K562 (cell line): ENCODE measurements around the gene SLC12A4. TPM values are rescaled to one million over a fixed set of nuclear protein-coding genes. Genes with fewer than 3 reads are reported as not detected.

ENCODE experiments used
- ATAC-seq: fragments of 200-7000 bp; cut with Tn5 transposase; 3 replicates; pipeline ENCODE4 v1.9.1; 2020; ENCODE audit warnings: moderate library complexity
- BruUV-seq: library from RNA; stranded (reverse); fragments of 400-500 nt; replicated peaks from 2 replicates; lab custom pipeline; 2021; lab: Mats Ljungman, UMichigan
- CTCF ChIA-PET: fragments of 300-600 bp; formaldehyde crosslinking; extraction: SDS; loops from one replicate; lab custom pipeline; 2021; ENCODE audit warnings: low intra/inter-chr PET ratio; lab: Yijun Ruan, JAX
- POLR2A ChIA-PET: fragments of 300-600, 350-650 bp; sonication (Branson Sonifier 250); formaldehyde crosslinking; extraction: SDS; loops from one replicate; lab custom pipeline; 2021; ENCODE audit warnings: antibody characterized with exemption, inconsistent platforms; lab: Yijun Ruan, JAX
- DNase-seq, 4 experiments: peaks; one replicate each; pipeline versions ENCODE4 v3.0.0 to v3.0.0-alpha.2; 2011 to 2018; ENCODE audit warnings: low spot score in 3 of 4, mixed read lengths in 3 of 4; ENCODE audit errors: extremely low read depth in 1 of 4
- FAIRE-seq: peaks from 2 replicates; lab custom pipeline; 2011; peaks lifted over from hg19 to GRCh38; lab: Jason Lieb, UNC
- H2AFZ ChIP-seq: 2 replicates; pipeline ENCODE4 v1.6.0; 2011; ENCODE audit warnings: low read depth, low read length, control low read depth, inconsistent platforms
- H3K27ac ChIP-seq: fragments of 200-600 bp; 3 replicates; pipeline ENCODE4 v1.8.0; 2011; ENCODE audit warnings: low read depth, mild to moderate bottlenecking, control low read depth, inconsistent platforms, low read length, moderate library complexity, mixed read lengths; ENCODE audit errors: extremely low read depth
- H3K27me3 ChIP-seq, 2 experiments: fragments of 300-600 bp in 1 of 2; 2 replicates in 1 of 2; 3 replicates in 1 of 2; pipeline versions ENCODE4 v1.6.0 to v1.8.0; 2011; ENCODE audit warnings: inconsistent platforms in 2 of 2, low read length in 2 of 2, mild to moderate bottlenecking in 1 of 2, mixed read lengths in 1 of 2, moderate library complexity in 1 of 2; ENCODE audit not compliant: control insufficient read depth in 2 of 2, insufficient read depth in 2 of 2
- H3K36me3 ChIP-seq: fragments of 300-600 bp; 3 replicates; pipeline ENCODE4 v1.8.0; 2011; ENCODE audit warnings: mild to moderate bottlenecking, low read length, inconsistent platforms; ENCODE audit not compliant: control insufficient read depth, insufficient read depth
- H3K4me1 ChIP-seq, 2 experiments: fragments of 200-600 bp in 1 of 2; replicated peaks in 1 of 2; 2 replicates in 1 of 2; 3 replicates in 1 of 2; pipeline versions ENCODE4 v1.5.1 to v1.8.0; 2011; ENCODE audit warnings: inconsistent platforms in 2 of 2, low read length in 2 of 2, mild to moderate bottlenecking in 1 of 2, mixed read lengths in 1 of 2, moderate library complexity in 1 of 2; ENCODE audit not compliant: control insufficient read depth in 2 of 2, insufficient read depth in 2 of 2
- H3K4me2 ChIP-seq: 2 replicates; pipeline ENCODE4 v1.6.1; 2011; ENCODE audit warnings: low read length, control low read depth, inconsistent platforms, mixed read lengths; ENCODE audit not compliant: insufficient read depth
- H3K4me3 ChIP-seq: fragments of 200-600 bp; sonication (generic), shearing (Covaris generic); 2 replicates; pipeline ENCODE4 v1.5.1; 2016; ENCODE audit warnings: control low read depth, inconsistent platforms
- H3K79me2 ChIP-seq: fragments of 200-600 bp; 3 replicates; pipeline ENCODE4 v1.8.0; 2011; ENCODE audit warnings: low read length, inconsistent platforms; ENCODE audit not compliant: control insufficient read depth, insufficient read depth
- H3K9ac ChIP-seq, 2 experiments: 2 replicates each; pipeline versions ENCODE4 v1.6.0 to v1.6.1; 2011; ENCODE audit warnings: low read depth in 2 of 2, low read length in 2 of 2, control low read depth in 1 of 2, inconsistent platforms in 1 of 2, mild to moderate bottlenecking in 1 of 2, mixed read lengths in 1 of 2; ENCODE audit not compliant: insufficient read depth in 1 of 2
- H3K9me1 ChIP-seq: one replicate; pipeline ENCODE4 v1.6.0; 2011; ENCODE audit warnings: inconsistent platforms, mild to moderate bottlenecking, low read length, moderate library complexity; ENCODE audit not compliant: control insufficient read depth, insufficient read depth
- H3K9me3 ChIP-seq: replicated peaks from 2 replicates; pipeline ENCODE4 v1.5.1; 2011; ENCODE audit warnings: low read depth, low read length, inconsistent platforms; ENCODE audit not compliant: control insufficient read depth, insufficient read depth
- H4K20me1 ChIP-seq: replicated peaks from 2 replicates; pipeline ENCODE4 v1.6.1; 2011; ENCODE audit warnings: low read length, inconsistent platforms, mixed read lengths; ENCODE audit not compliant: control insufficient read depth, insufficient read depth
- BHLHE40 ChIP-seq: IDR thresholded peaks from 2 replicates; pipeline ENCODE4 v1.6.1; 2011; ENCODE audit warnings: low read length, improper control_type of control experiment
- E2F4 ChIP-seq: sonication (generic); formaldehyde crosslinking; IDR thresholded peaks from 2 replicates; pipeline ENCODE4 v1.8.0; 2022; ENCODE audit warnings: mild to moderate bottlenecking, low read depth, missing genetic modification reagents
- ETV1 ChIP-seq: fragments of 450-650 bp; conservative IDR thresholded peaks from 2 replicates; pipeline ENCODE4 v1.6.1; 2016; ENCODE audit warnings: missing genetic modification characterization, control low read depth, low read depth, missing compliant biosample characterization
- HMG20B ChIP-seq: fragments of 250-450 bp; sonication (Bioruptor Pico); IDR thresholded peaks from 2 replicates; pipeline ENCODE4 v1.5.0; 2021; ENCODE audit warnings: mild to moderate bottlenecking
- MAFF ChIP-seq: IDR thresholded peaks from 2 replicates; pipeline ENCODE4 v1.6.1; 2012; ENCODE audit warnings: low read length, improper control_type of control experiment
- NCOA6 ChIP-seq: fragments of 450-650 bp; IDR thresholded peaks from 2 replicates; pipeline ENCODE4 v1.6.1; 2017; ENCODE audit warnings: mild to moderate bottlenecking
- NCOR1 ChIP-seq: fragments of 450-650 bp; IDR thresholded peaks from 2 replicates; pipeline ENCODE4 v1.6.1; 2016; ENCODE audit warnings: mild to moderate bottlenecking, moderate library complexity
- NR3C1 ChIP-seq: sonication (generic); formaldehyde crosslinking; IDR thresholded peaks from 2 replicates; pipeline ENCODE4 v1.8.1; 2022; ENCODE audit warnings: missing genetic modification reagents
- PCBP2 ChIP-seq: fragments of 200-400 bp; formaldehyde crosslinking; IDR thresholded peaks from 2 replicates; pipeline ENCODE4 v1.6.1; 2018; ENCODE audit warnings: low read length, low read depth, mild to moderate bottlenecking, moderate library complexity; ENCODE audit not compliant: poor library complexity, severe bottlenecking
- PTTG1 ChIP-seq: fragments of 450-650 bp; IDR thresholded peaks from 2 replicates; pipeline ENCODE4 v1.6.1; 2016; ENCODE audit warnings: low read depth, mild to moderate bottlenecking, missing genetic modification characterization, missing compliant biosample characterization
- RBFOX2 ChIP-seq: fragments of 200-400 bp; formaldehyde crosslinking; IDR thresholded peaks from 2 replicates; pipeline ENCODE4 v1.6.1; 2017; ENCODE audit warnings: low read depth, mild to moderate bottlenecking, low read length, moderate library complexity
- RBM17 ChIP-seq: fragments of 200-400 bp; formaldehyde crosslinking; IDR thresholded peaks from 2 replicates; pipeline ENCODE4 v1.6.1; 2017; ENCODE audit warnings: low read depth, mild to moderate bottlenecking, low read length, borderline replicate concordance
- STAT6 ChIP-seq: sonication (generic); formaldehyde crosslinking; IDR thresholded peaks from 2 replicates; pipeline ENCODE4 v1.8.1; 2023; ENCODE audit warnings: mild to moderate bottlenecking, missing genetic modification reagents
- TAF9B ChIP-seq: fragments of 450-650 bp; IDR thresholded peaks from 2 replicates; pipeline ENCODE4 v1.6.1; 2018; ENCODE audit warnings: mild to moderate bottlenecking; ENCODE audit not compliant: partially characterized antibody
- ZNF232 ChIP-seq: sonication (generic); formaldehyde crosslinking; IDR thresholded peaks from 2 replicates; pipeline ENCODE4 v1.8.0; 2022; ENCODE audit warnings: mild to moderate bottlenecking, missing genetic modification reagents
- WGBS: fragments of 100-300 bp; shearing (Covaris generic); methylation state at CpG from one replicate; pipeline ENCODE4 v1.1.6; 2016; ENCODE audit warnings: low coverage, mixed read lengths; ENCODE audit not compliant: insufficient coverage; ENCODE audit errors: missing lambda C conversion rate; 5-methylcytosine and 5-hydroxymethylcytosine counted together
- in situ Hi-C: fragments of 300-500 bp; cut with MboI; formaldehyde crosslinking; loops from 4 replicates; pipeline ENCODE4 v1.15.0; 2018; ENCODE audit warnings: inconsistent platforms, mixed read lengths
- intact Hi-C: fragments of 100-400 bp; cut with micrococcal nuclease; formaldehyde crosslinking; loops from 2 replicates; pipeline ENCODE4 v1.14.2; 2022
- polyA plus RNA-seq, 8 experiments: library from polyadenylated mRNA; depleted of rRNA in 4 of 8; stranded (reverse) in 5 of 8; unstranded in 3 of 8; fragments of >200 nt; fragmentation: Nextera tagmentation in 2 of 8; fragmentation: Illumina TruSeq in 1 of 8; extraction: Ambion mirVana in 2 of 8; extraction: Trizol in 1 of 8; gene quantifications; 2 replicates each; pipeline versions ENCODE4 v1.2.1 to v1.2.3, GENCODE V29; 2011 to 2014; ENCODE audit warnings: inconsistent platforms in 1 of 8, missing spikeins in 1 of 8
- total RNA-seq, 7 experiments: library from RNA; depleted of rRNA in 6 of 7; stranded (reverse); fragments of >200 nt in 6 of 7; fragmentation: Illumina TruSeq in 2 of 7; extraction: Trizol in 2 of 7; gene quantifications; 2 replicates each; pipeline versions ENCODE4 v1.2.1 to v1.2.3, GENCODE V29; 2011 to 2021; ENCODE audit warnings: low replicate concordance in 1 of 7
- TF ChIP-seq, protein P1 (sequence below): fragments of 450-650 bp; IDR thresholded peaks from 2 replicates; pipeline ENCODE4 v1.6.1; 2016; ENCODE audit warnings: low read depth, mild to moderate bottlenecking, moderate library complexity

The SLC12A4 gene
- total and polyA plus RNA-seq, 9 of the 15 experiments (the other 6 are each of a cell fraction or from before 2014, with no cell fraction given): 0.75 to 43.5 (median 15.0) TPM

DNA sequence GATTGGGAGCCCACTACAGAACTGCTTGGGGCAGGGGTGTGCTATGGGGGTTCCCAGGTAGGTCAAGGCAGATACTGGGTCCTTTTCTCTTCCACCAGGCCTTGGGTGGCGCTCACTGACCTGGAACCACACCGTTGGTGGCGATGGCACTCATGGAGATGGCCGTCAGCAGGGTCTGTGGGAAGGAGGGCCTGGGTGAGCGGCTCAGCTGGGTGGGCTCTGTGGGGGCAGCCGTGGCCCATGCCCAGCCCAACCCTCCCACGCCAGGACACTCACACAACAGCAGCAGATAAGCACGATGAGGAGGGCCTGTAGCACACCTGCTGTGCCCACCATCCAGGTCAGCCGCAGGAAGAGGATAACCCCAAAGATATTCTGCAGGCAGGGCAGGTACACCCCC is 10.8 kb downstream of the SLC12A4 start (continued):
- no peak for TF ChIP-seq ETV1 (tag)
- TF ChIP-seq NCOA6: no peak
- TF ChIP-seq RBFOX2: 0 out of 2 replicates have a peak, but pooled peaks have one; percentile 22

DNA sequence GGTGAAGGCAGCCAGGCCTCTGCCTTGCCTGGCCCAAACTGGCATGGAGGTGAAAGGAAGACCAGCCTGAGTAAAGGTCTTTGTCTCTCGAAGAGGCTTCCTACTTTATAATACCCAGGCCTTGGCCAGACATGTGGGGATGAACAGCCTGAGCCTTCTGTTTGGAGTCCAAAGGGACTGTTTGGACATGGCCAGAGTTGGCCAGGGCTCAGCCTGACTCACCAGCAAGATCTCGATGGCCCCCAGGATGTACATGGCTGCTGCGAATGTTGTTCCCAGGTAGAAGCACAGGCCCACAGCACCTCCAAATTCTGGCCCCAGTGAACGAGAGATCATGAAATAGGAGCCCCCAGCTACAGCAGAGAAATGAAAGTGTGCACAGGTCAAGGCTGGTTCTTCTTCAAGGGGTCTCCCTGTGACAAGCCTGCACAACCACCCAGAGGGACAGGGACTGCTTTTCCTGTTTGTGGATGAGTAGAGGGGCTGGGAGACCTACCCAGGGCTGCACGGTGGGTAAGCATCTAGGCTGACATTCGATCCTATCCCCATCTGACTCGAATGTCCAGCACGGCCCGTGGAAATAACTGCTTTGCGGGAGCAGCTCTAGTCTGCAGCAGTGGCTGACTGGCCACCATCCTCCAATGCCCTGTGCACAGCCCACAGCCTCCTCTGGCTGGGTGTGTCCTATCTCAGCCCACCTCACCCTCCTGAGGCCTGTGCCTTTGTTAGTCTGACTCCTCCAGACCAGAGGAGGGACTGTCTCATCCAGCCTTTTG is 13.8 kb downstream of the SLC12A4 start:
- WGBS: 85% methylated on average over 10 of the region's 10 CpGs
- Histone ChIP-seq H3K9me1 (no peaks in the 10 kb centered on the region), H2AFZ (no peak overlapping the region), H3K4me3 (no peak overlapping the region), H3K9me3 (no peaks in the 10 kb centered on the region), H3K36me3 (peaks cover 71% of the 10 kb centered on the region; the same call in 2 of the 3 replicates), H3K27me3 (no peaks in the 10 kb centered on the region), H4K20me1 (peaks cover 4% of the 10 kb centered on the region; the same call in 1 of the 2 replicates), H3K4me1 (peaks cover under 1 to 10% of the 10 kb centered on the region in 2 experiments; a peak in 4 of 5 replicates), H3K9ac (0 out of 4 replicates have a peak overlapping the region, but pooled peaks of 1 of the 2 experiments have one; percentile 68), H3K27ac (no peak overlapping the region), H3K79me2 (no peaks in the 10 kb centered on the region), H3K4me2 (no peak overlapping the region)
- POLR2A ChIA-PET: interaction anchor here (0.5 to 2.2 kb wide), 3 partner anchors 10 to 138 kb away, joined by 3 to 7 read pairs (median 3); partner anchors contain the start of gene LCAT
- no TSS peak for BruUV-seq
- no peak for DNase-seq
- no peak for FAIRE-seq
- in situ Hi-C loops (no loop called here), intact Hi-C loops (no loop called here)
- no peak for ATAC-seq
- CTCF ChIA-PET: no interaction called here
- TF ChIP-seq RBM17 (no peak), PTTG1 (no peak), STAT6 (CRISPR knock-in tag) (no peak), TAF9B (no peak), NCOR1 (no peak), ZNF232 (CRISPR knock-in tag) (no peak), PCBP2 (no peak), E2F4 (CRISPR knock-in tag) (no peak), HMG20B (no peak), MAFF (no peak), NR3C1 (CRISPR knock-in tag) (no peak), BHLHE40 (no peak)
- TF ChIP-seq, protein P1, sequence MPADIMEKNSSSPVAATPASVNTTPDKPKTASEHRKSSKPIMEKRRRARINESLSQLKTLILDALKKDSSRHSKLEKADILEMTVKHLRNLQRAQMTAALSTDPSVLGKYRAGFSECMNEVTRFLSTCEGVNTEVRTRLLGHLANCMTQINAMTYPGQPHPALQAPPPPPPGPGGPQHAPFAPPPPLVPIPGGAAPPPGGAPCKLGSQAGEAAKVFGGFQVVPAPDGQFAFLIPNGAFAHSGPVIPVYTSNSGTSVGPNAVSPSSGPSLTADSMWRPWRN: no peak
